ENCODE measurements around the gene HGS. TPM values are rescaled to one million over a fixed set of nuclear protein-coding genes. Genes with fewer than 3 reads are reported as not detected.

The HGS gene
- total and polyA plus RNA-seq, 2 of the 13 experiments (the other 11 are each of a cell fraction or from before 2014, with no cell fraction given): 73.3 to 78.1 TPM

GRCh38 chr17:81665205-81666091, 18.4 kb upstream of the HGS start (continued):
- TF ChIP-seq TMF1 (CRISPR knock-in tag; IDR thresholded peaks at IDR 0.05; ENCODE audit: low read depth) (peak; percentile 77; the same call in 1 of the 2 replicates), ZBTB3 (CRISPR knock-in tag; IDR thresholded peaks at IDR 0.05; ENCODE audit: borderline replicate concordance, low read depth) (no peak), THAP8 (CRISPR knock-in tag; IDR thresholded peaks at IDR 0.05; ENCODE audit: borderline replicate concordance) (0 out of 2 replicates have a peak, but pooled peaks have one; percentile 60), HOXA9 (CRISPR knock-in tag; IDR thresholded peaks at IDR 0.05; ENCODE audit: borderline replicate concordance) (no peak), GATAD2A (CRISPR knock-in tag; IDR thresholded peaks at IDR 0.05) (peak; percentile 4; the same call in 1 of the 2 replicates), ZNF574 (CRISPR knock-in tag; IDR thresholded peaks at IDR 0.05) (no peak), HMG20A (CRISPR knock-in tag; IDR thresholded peaks at IDR 0.05; ENCODE audit: borderline replicate concordance) (no peak), CHD4 (IDR thresholded peaks at IDR 0.05; ENCODE audit: borderline replicate concordance, low read length) (no peak), NR2F1 (CRISPR knock-in tag; IDR thresholded peaks at IDR 0.05) (no peak), SMYD3 (CRISPR knock-in tag; IDR thresholded peaks at IDR 0.05) (0 out of 2 replicates have a peak, but pooled peaks have one; percentile 30), GABPA (IDR thresholded peaks at IDR 0.05; ENCODE audit: low read depth, low read length) (peak; percentile 28; the same call in 1 of the 2 replicates), GABPA (CRISPR knock-in tag; IDR thresholded peaks at IDR 0.05; ENCODE audit: low read depth) (peak; percentile 41; the same call in 1 of the 2 replicates), MBNL3 (CRISPR knock-in tag; conservative IDR thresholded peaks at IDR 0.05) (no peak), ATF1 (CRISPR knock-in tag; IDR thresholded peaks at IDR 0.05) (no peak), ETV5 (CRISPR knock-in tag; IDR thresholded peaks at IDR 0.05; ENCODE audit: borderline replicate concordance) (no peak)
- TF ChIP-seq, protein P1, sequence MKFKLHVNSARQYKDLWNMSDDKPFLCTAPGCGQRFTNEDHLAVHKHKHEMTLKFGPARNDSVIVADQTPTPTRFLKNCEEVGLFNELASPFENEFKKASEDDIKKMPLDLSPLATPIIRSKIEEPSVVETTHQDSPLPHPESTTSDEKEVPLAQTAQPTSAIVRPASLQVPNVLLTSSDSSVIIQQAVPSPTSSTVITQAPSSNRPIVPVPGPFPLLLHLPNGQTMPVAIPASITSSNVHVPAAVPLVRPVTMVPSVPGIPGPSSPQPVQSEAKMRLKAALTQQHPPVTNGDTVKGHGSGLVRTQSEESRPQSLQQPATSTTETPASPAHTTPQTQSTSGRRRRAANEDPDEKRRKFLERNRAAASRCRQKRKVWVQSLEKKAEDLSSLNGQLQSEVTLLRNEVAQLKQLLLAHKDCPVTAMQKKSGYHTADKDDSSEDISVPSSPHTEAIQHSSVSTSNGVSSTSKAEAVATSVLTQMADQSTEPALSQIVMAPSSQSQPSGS (CRISPR knock-in tag; IDR thresholded peaks at IDR 0.05): no peak
- TF ChIP-seq, protein P2, sequence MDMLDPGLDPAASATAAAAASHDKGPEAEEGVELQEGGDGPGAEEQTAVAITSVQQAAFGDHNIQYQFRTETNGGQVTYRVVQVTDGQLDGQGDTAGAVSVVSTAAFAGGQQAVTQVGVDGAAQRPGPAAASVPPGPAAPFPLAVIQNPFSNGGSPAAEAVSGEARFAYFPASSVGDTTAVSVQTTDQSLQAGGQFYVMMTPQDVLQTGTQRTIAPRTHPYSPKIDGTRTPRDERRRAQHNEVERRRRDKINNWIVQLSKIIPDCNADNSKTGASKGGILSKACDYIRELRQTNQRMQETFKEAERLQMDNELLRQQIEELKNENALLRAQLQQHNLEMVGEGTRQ (IDR thresholded peaks at IDR 0.05; ENCODE audit: low read depth, low read length): no peak
- TF ChIP-seq, protein P2 (CRISPR knock-in tag; IDR thresholded peaks at IDR 0.05; ENCODE audit: borderline replicate concordance): no peak
